NCI-H446 (cell line): Measurements from ENCODE around the gene SSC5D.

ENCODE experiments used
- DNase-seq, 2 experiments: peaks; one replicate each; lab custom pipeline; 2025; lab: John Stamatoyannopoulos, UW

The SSC5D gene

DNA sequence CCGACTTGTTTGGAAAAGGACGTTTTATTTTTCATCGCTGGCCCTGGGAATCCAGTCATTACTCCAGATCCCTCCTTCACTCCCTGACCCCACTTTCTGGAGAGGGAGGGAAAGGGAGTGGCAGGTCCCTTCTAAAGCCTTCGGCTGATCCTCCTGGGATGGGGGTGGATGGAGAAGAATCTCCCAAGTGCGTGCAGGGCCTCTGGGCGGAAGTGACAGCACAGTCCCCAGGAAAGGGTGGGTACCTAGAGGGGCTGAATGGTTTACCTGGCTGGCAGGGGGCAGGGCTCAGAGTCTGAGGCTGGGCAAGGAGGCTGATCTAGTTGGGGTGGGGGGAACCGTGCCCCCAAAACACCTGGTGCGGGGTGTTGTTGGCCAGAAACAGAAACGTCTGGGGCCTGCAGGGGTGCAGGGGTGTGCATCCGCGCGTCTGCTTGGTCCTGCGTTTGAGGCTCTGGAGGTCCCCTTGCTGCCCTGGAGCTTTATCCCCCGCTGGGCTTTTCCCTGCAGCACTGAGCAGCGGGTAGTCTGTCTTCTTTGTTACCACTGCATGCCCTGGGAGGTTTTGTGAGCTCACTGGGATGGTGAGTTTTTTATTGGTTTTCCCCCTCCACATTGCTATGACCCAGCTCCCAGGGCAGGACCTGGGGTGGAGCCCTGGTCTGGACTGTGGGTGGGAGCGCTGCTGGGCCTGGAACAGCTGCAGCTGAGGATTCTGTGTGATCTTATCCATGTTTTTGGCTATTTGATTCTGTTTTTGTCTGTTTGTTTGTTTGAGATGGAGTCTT is 14.8 kb upstream of the SSC5D start:
- no peak for DNase-seq

DNA sequence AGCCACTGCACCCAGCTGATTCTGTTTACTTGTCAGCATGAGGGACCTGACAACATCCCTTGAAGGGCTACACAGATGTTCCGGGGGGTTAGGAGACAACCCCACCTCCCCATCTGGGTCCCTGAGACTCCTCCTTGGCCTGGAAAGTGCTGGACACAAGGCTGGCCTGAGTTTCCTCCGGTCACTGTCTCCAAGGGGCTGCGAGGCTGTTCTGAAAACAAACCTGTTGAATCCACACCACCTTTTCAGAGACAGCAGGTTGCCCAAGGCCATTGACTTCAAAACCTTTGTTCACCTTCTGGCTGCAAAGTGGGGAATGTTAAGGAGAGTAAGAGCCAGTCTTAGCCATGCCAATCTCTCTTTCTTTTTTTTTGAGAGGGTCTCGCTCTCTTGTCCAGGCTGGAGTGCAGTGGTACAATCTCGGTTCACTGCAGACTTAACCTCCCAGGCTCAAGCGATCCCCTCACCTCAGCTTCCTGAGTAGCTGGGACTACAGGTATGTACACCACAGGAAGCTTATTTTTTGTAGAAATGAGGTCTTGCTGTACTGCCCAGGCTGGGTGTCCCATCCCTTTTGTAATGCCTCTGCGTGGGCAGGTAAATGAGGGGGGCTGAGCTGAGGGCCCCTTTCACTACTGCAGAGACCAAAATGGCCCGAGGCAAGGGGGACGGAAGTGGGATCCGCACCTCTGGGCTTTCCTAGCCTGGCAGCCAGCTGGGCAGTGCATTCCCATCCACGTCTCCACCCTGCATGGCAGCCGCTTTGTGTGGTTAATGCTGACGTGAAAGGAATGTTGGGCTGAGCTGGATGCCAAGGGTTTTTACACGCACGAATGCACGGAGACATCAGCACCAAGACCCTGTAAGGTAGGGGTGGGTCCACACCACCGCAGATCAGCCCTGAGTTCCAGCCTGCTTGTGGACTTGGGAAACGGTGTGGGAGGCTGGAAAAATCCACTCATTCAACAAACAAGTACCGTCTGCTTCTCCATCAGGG is 13.7 kb upstream of the SSC5D start:
- no peak for DNase-seq

- peak; percentile 97 to 99 for DNase-seq
Observed at GRCh38 chr19:55476100-55476775, 12.0 kb upstream of the SSC5D start, which contains the start of gene ZNF628. ZNF628 (plus strand) TSS chr19:55476617; CDS start chr19:55479911, 3,294 bp downstream.

DNA sequence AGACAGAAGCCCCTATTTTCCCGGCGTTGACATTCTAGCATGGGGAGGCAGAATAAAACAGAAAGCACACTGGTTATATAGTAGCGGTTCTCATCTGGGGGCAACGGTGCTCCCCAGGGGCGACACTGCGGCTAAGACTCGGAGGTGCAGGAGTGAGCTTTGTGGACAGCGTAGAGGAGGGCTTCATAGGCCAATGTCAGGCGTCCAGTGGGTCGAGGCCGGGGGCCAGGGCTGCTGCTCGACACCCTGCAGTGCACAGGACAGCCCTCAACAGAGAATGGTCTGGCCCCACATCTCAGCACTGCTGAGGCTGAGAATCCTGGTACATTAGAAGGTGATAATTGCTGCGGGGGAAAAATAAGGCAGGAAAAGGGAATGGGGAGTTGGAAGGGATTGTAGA is 10.3 kb upstream of the SSC5D start:
- no peak for DNase-seq

GRCh38 chr19:55478364-55478763 is 9.9 kb upstream of the SSC5D start:
- DNase-seq = no peak

GRCh38 chr19:55479045-55479444 is 9.2 kb upstream of the SSC5D start:
- no peak for DNase-seq

DNA sequence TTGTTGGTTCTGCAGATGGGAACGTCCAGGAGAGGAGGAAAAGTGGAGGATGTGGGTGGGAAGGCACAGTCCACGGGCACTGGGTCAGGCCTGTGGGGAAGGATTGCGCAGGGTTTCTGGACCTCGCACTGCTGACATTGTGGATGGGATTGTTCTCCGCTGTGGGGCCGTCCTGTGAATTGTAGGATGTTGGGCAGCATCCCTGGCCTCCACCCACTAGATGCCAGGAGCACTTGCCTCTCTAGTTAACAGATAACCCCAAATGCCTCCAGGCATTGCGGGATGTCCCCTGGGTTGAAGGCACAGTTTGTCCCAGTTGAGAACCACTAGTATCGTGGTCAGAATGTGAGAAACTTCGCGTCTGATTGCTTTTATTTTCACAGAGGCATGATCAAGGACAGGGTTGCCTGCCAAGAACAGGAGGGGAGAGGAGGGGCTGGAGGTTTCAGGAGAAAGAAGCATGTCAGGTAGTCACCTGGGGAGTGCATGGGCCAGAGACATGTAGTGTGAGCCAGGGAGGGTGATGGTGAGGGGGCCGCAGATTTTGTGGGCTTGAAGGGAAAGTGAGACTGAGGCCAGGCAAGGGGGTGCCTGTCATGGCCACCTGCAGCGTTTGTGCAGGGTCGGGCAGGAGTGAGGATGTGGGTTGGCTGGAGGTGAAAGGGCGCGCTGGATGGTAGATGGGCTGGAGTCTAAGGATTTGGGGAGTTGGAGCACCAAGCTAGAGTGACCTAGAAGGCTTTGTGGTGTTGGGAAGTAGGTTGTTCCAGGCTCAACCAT is 8.6 kb upstream of the SSC5D start:
- no peak for DNase-seq

DNA sequence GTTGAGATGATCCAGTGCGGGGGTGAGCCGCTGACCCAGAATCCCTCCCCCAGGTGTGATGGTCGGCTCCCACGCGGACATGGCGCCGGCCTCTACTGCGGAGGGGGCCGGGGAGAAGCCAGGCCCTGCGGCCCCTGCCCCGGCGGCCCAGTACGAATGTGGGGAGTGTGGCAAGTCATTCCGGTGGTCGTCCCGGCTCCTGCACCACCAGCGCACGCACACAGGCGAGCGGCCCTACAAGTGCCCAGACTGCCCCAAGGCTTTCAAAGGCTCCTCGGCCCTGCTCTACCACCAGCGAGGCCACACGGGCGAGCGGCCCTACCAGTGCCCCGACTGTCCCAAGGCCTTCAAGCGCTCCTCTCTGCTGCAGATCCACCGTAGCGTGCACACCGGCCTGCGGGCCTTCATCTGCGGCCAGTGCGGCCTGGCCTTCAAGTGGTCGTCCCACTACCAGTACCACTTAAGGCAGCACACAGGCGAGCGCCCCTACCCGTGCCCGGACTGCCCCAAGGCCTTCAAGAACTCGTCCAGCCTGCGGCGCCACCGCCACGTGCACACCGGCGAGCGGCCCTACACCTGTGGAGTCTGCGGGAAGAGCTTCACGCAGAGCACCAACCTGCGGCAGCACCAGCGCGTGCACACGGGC is 7.0 kb upstream of the SSC5D start:
- DNase-seq = no peak

DNA sequence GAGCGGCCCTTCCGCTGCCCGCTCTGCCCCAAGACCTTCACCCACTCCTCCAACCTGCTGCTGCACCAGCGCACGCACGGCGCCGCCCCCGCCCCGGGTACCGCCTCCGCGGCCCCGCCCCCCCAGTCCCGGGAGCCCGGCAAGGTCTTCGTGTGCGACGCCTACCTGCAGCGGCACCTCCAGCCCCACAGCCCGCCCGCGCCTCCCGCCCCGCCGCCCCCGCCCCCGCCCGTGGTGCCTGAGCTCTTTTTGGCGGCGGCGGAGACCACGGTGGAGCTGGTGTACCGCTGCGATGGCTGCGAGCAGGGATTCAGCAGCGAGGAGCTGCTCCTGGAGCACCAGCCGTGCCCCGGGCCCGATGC is 6.5 kb upstream of the SSC5D start:
- DNase-seq = no peak

GRCh38 chr19:55482156-55482961 is 5.9 kb upstream of the SSC5D start:
- no peak for DNase-seq

- DNase-seq = no peak
Observed at GRCh38 chr19:55482967-55483705, 5.1 kb upstream of the SSC5D start.

DNA sequence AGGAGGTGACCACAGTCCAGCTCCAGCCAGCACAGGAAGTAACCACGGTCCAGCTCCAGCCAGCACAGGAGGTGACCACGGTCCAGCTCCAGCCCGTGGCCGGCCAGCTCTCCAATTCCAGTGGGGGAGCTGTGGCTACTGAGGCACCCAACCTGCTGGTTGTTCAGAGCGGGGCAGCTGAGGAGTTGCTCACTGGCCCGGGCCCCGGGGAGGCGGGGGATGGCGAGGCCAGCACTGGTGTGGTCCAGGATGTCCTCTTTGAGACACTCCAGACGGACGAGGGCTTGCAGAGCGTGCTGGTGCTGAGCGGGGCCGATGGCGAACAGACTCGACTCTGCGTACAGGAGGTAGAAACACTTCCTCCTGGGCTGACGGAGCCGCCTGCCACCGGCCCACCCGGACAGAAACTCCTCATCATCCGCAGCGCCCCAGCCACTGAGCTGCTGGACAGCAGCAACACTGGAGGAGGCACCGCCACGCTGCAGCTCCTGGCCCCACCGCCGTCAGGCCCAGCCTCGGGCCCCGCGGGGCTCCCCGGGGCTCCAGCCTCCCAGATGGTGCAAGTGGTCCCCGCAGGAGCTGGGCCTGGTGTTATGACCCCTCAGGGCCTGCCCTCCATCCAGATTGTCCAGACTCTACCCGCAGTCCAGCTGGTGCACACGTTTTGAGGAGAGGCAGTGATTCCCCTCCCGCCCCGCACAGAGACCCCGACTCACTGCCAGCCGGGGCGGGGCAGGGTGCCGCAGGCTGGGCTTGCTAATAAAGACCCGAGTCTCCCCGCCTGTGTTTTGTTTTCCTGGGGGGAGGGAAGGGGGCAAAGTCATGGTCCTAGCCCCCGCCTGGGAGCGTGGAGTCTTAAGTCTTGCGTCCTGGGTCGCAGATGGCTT is 4.3 kb upstream of the SSC5D start:
- no peak for DNase-seq

GRCh38 chr19:55484593-55485438 is 3.4 kb upstream of the SSC5D start, which contains the start of gene NAT14:
NAT14 (plus strand) TSS chr19:55485188; CDS start chr19:55485709, 521 bp downstream.
- DNase-seq = peak; percentile 35 to 80

GRCh38 chr19:55485439-55486011 is 2.7 kb upstream of the SSC5D start:
- no peak for DNase-seq

GRCh38 chr19:55486043-55486970 is 1.9 kb upstream of the SSC5D start:
- no peak for DNase-seq
